GM19468 (cell line): Measurements from ENCODE around the gene ANKHD1.

Experiments used
- ATAC-seq: cut with Tn5 transposase; IDR thresholded peaks from one replicate; pipeline ENCODE4 v1.9.1; 2021; ENCODE audit warnings: mild to moderate bottlenecking, moderate library complexity, moderate number of reproducible peaks; ENCODE audit not compliant: unreplicated experiment; ENCODE audit errors: extremely low read depth

The ANKHD1 gene

DNA sequence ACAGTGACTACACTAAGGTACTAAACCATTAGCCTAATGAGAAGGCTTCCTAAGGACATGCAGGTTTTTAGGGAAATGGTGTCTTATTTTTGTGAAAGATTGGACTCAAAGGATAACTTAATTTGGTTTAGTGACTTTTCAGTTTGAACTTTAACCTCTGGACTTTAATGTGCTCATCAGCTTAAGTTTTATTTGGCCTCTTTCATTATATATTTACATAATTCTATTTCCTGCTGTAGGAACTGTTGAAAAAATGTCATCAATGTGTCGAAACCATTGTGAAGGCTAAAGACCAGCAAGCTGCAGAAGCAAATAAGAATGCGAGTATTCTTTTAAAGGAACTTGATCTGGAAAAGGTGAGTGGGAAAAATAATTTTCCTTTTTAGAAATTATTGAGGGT, 111.5 kb downstream of the ANKHD1 start:
- ATAC-seq, result no peak

DNA sequence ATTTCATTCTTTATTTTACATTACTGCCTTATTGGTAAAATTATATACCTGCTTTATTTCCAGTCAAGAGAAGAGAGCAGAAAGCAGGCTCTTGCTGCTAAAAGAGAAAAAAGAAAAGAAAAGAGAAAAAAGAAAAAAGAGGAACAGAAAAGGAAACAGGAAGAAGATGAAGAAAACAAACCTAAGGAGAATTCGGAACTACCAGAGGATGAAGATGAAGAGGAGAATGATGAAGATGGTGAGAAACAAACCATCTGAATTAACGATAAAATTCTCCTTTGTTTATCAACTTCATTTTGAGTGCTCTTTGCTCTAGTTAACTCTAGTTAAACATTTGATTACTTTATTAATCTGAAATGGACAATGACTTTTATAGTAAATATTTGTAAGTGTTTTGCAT, 122.4 kb downstream of the ANKHD1 start:
- no peak for ATAC-seq

DNA sequence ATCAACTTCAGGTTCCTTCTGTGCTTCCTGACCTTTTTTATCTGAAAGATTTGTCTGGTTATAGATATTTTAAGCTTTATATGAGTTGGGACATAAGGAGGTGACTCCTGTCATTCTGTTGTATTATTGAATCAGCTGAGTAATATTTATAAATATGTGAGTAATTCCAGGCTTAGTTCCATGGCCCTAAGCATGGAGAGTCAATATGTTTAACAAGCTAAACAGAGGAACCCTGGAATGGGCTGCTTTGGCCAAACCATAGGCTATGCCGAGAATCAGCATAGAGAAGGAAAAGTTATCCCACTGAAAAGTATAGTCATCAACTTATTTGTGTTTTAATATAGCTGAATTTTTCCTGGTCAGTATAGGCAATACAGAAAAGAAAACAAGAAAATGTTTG, 138.6 kb downstream of the ANKHD1 start:
- no peak for ATAC-seq

DNA sequence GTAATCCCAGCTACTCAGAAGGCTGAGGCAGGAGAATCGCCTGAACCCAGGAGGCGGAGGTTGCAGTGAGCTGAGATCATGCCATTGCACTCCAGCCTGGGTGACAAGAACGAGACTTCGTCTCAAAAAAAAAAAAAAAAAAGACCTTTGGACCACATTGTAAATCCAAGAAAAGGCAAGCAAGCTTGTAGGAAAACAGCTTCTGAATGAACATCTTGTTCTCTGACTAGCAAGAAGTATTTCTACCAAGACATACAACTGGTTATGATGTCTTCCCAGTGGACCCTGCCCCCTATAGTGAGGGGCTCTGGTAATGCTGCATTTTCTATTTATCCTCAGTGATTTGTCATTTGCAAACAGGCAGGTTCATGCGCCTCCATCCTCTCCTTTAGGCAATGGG, 141.3 kb downstream of the ANKHD1 start:
- no peak for ATAC-seq

DNA sequence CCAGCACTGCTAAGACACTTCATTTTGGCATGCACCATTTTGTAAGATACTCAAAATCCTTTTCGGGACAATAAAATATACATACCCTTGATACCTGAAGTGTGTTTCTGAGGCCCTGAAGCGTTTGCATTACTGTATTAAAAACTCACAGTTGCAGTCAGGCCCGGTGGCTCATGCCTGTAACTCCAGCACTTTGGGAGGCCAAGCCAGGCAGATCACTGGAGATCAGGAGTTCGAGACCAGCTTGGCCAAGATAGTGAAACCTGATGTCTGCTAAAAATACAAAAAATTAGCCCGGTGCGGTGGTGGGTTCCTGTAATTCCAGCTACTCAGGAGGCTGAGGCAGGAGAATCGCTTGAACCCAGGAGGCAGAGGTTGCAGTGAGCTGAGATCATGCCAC, 143.4 kb downstream of the ANKHD1 start:
- no peak for ATAC-seq

DNA sequence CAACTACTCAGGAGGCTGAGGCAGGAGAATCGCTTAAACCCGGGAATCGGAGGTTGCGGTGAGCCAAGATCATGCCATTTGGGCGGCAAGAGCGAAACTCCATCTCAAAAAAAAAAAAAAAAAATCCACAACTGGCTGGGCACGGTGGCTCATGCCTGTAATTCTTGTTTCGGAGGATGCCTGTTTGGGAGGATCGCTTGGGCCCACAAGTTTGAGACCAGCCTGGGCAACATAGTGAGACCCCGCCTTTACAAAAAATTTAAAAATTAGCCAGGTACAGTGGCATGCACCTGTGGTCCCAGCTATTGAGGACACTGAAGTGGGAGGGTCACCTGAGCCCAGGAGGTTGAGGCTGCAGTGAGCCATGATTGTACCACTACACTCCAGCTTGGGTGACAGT, 144.0 kb downstream of the ANKHD1 start:
- no peak for ATAC-seq

DNA sequence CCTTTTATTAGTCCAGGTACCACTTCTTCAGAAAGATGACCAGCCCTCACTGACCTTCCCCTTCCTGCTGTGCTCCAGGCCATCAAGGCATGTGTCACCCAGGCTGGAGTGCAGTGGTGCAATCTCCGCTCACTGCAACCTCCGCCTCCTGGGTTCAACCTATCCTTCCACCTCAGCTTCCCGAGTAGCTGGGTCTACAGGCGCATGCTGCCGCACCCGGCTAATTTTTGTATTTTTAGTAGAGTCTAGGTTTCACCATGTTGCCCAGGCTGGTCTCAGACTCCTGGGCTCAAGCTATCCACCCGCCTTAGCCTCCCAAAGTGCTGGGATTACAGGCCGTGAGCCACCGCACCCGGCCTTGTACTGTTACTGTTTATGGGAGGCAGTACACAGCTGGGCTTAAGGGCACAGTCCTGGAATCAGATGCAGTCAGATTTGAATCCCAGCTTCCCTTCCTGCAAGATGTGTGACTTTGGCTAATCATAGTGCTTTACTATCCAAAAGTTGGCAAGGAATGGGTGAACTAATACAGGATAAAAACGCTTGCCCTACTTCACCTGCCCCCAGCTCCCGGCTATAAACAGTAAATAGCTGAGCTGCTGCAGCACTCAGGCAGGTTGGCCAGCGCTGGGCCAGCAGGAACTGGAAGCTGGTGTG, 145.3 kb downstream of the ANKHD1 start:
- ATAC-seq, result no peak

DNA sequence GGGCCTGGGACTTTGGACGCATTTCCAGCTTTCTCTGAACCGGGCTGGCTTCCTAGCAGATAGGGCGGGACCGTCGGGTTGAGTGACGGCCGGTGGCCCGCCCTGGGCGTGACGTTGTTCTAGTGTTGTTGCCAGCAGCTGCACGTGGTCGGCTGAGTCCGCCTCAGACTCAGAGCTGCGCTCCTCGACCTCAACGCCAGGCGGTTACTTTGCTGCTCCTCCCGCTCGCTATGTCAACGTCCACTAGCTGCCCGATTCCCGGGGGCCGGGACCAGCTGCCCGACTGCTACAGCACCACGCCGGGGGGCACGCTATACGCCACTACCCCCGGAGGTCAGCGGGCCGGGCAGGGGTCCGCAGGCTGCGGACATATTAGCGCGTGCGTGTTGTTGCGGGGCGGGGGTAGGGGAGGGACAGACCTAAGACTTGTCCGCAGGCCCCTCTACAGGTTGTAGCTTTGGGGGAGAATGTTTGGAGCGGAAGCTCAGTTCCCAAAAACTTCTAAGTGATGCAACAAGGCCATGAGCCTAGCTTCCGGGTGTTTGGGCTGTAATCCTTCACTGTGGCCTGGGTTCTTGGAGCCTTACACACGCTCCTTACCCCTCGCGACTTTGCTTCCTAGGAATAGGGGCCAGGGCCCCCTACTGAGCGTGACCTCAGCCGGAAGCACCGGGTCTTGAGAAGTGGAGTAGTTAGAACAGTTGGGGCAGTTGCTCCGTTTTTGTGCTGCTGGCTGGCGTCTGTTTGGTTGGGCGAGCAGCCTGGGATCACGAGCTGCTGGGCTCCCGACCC, 146.1 kb downstream of the ANKHD1 start, which contains the start of gene EIF4EBP3:
Gene EIF4EBP3 (plus strand): TSS at position 155 of the 792 bp plus-strand sequence. CDS start 76 bp downstream, at position 231.
- ATAC-seq, result peak; percentile 98

DNA sequence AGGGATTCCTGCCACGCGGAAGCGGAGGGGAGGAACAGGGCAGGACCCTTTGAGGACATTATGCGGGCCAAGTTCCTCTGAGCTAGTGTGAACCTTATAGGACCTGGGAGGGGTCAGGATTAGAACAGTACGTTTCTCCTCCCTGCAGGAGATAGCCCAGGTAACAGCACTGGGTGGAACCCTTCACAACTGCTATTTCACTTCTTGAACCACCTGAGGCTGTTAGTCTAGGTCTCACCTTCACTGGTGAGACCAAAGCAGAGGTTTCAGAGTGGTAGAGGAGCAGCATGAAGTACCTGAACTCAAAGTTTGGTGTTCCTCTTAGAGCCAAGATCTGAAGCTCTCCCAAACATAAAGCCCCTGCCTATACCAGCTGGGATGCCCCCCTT, 146.7 kb downstream of the ANKHD1 start:
- ATAC-seq, result no peak

DNA sequence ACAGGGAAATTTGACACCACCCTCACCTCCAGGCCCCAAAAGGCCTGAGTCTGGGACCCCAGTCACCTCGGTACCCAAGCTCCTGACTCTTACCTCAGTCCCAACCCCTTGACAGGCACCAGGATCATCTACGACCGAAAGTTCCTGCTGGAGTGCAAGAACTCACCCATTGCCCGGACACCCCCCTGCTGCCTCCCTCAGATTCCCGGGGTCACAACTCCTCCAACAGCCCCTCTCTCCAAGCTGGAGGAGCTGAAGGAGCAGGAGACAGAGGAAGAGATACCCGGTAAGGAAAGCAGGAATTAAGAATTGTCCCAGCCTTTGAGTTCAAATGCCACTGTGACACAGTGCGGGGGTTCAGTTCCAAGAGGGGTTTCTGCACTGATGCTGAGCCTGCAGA, 147.2 kb downstream of the ANKHD1 start:
- ATAC-seq, result no peak

DNA sequence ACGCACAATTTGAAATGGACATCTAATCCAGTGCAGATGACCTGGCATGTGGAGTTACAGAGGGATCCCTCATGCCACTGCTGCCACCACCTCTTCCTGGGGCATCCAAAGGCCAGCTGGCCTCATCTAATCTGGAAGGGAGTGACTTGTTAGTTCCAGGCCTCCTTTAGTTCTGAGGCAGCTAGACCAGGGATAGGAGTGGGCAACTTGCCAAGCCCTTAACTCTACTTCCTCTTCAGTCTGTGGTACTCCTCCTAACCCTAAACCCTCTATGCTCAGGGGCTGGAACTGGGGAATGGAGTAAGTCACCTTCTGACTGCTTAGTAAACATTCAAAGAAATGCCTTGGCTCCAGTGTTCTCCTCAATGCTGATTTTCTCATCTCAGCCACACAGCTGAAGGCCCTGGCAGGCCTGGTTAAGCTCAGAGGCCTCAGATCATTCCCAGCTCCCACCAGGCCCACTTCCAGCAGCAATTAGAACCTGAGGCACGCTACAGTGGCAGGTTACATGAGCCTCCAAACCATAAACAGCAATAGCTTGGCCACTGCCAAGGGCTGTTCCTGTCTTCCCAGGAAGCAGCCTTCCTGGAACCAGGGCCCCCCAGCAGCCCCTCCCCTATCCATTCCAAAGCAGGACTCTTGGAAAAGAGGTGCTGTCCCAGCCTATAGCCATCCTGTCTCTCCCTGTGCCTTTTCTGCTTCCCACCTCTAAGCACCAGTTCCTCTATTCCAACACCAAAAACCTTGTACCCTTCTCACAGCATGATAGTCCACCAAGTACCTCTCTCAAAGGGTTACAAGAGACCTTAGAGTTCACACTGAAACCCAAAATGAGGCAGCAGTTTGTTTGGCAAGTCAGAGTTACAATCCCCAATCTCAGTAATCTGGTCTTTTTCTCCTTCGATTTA, 147.9 kb downstream of the ANKHD1 start:
- no peak for ATAC-seq

DNA sequence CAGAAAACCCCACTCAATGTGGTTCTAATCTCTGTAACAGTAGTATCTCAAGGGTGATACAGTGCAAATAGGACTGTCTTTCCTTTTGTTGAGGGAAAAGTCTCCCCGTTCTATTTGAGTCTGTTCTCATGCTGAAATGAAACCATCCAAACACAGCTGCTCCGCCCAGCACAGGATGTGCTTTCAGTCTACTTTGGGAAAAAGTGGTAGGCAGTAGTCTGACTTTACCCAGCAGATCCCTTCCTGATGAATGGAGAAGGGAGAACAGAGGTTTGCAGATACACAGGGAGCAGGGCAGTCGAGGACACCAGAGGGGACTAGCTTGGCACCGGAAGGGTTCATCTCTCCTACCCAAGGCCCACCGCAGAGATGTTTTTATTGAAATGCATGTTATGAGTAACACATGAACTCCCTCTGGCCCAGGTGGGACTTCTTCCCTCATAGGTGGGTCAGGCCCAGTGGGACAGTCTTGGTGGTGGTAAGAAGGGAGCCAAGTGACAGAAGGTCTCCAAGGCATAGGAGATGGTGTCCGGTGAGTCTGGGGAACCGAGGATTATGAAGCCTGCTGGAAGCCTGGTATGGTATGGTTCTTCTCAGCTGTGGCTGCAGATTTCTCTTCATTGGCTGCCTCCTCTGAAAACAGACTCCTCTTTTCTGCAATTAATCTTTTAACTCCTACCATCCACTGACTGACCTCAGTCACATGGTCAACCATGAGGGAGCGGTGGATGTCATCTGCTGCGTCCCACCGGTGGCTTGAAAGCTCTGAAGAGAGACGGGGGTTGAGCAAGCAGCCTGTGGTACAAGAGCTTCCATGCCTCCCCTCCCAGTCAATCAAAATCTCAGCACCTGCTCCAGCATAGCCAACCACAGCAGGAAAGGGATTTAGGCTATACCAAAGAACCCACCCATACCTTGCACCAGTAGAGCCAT, 148.8 kb downstream of the ANKHD1 start:
- ATAC-seq, result no peak

DNA sequence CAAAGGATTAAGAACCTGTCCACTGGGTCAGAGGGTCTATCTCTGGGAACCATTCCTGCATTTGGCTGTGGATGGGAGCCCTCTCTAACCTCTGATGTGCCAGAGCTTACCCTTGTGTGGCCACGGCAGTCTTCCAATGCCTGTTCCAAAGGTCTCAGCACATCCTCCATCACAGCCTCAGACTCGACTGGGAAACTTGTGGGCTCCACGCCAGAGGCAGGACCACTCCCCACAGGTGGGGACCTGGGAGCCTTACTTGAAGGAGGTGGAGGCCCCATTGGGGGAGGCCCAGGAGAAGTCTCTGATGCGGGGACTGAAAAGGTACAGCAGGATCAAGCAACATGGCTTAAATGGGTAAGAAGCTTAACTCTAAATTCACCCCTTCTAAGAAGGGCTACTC, 150.2 kb downstream of the ANKHD1 start:
- ATAC-seq, result no peak

DNA sequence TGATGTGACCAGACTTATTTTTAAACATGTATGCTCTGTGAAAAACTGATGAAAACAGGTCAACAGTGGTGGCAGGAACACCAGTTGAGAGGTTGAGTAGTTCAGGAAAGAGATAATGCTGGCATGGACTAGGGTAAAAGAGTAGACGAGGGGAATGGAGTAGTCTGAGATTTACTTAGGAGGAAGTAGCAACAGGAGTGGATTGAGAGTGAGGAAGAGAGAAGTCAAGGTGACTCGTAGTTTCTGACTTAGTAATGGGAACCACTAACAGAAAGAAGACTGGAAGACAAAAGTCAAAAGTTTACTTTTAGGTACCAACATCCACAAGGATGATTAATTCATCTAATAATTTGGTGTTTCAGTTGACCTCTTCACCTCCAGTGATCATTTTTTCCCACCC, 152.0 kb downstream of the ANKHD1 start:
- ATAC-seq, result no peak

DNA sequence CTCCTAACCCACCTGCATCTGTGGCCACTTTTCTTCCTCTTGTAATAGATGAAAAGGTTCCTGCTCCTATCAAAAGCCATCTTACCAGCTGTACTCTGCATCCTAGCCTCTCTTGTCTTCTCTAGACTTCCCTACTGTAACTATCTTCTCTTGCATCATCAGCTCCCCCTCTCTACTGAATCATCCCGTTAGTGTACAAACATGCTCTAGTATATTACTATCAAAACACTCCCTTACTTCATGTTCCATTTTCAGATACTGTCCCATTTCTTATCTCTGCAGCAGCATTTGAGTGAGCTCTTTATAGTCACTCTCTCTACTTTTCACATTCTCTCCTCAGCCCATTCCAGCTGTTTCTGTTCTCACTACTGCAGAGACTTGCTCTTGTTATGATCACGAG, 152.8 kb downstream of the ANKHD1 start:
- no peak for ATAC-seq

DNA sequence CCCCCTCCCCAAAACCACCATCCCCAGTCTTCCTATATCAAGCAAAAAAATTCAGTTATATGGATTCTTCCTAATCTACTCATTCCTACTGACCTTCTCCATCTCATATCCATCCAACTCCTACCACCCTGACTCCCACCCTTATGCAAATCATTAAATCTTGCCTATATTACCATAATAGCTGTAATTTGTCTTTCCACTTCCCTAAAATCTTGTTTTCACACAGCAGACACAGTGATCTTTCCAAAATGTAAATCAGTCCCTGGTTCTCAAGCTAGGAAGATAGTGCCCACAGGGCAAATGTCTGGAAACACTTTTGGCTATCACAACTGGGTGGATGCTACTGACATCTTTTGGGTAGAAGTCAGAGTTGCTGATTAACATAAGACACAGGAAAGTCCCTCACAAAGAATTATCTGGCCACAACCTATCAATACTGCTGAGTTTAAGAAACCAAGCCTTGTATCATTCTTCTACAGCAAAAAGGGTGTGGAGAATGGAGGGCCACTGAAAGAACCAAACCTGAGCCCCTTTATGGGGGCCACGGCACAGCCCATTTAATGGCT, 154.2 kb downstream of the ANKHD1 start:
- ATAC-seq, result no peak

DNA sequence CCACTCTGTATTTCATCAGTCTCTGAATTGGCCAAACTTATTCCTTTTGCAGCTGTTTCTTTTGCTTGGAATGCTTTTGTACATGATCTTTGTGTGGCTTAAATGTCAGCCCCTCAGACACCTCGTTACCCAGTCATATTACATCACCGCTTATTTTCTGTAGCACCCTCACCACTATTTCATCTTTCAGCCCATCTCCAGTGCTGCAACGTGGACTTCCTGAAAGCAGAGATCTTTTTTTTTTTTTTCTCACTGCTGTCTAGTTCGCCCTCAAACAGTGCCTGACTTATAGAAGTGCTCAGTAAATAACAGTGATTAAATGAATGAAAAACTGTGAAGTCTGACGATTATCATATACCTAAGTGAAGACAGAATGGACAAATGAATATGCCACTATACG, 154.8 kb downstream of the ANKHD1 start:
- no peak for ATAC-seq

DNA sequence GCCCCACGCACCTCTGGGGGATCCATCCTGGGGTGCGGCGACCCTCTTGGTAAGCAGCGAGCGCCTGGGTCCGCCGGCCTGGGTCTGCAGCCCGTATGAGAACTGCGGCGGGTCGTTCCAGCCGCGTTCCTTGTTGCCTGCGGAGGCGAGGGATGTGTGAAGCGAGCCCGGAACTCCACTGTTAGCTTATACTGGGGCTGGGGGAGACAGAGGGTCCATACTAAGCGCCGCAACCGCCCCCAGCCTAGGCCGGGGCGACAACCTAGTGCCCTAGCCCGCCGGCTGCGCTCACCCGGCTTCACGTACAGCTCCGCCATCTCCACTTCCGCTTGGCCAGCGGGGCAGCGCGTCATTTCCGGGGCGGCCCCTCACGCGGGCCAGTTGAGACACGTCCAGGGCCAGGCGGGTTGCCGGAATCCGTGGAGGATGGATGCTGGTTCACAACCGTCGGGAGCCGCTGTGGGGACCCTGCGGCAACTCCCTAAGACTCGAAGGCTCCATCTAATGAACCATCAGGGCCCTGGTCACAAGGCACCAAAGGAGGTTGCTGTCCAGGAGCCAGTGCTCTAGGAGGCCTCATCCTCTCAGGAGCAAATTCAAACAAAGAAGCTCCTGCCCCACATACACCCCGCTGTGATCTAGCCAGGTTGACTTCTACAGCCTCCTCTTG, 155.6 kb downstream of the ANKHD1 start, which contains the start of gene SRA1:
Gene SRA1 (minus strand): TSS at position 338 of the 670 bp plus-strand sequence. CDS start 21 bp downstream, at position 317.
- ATAC-seq, result peak; percentile 99

DNA sequence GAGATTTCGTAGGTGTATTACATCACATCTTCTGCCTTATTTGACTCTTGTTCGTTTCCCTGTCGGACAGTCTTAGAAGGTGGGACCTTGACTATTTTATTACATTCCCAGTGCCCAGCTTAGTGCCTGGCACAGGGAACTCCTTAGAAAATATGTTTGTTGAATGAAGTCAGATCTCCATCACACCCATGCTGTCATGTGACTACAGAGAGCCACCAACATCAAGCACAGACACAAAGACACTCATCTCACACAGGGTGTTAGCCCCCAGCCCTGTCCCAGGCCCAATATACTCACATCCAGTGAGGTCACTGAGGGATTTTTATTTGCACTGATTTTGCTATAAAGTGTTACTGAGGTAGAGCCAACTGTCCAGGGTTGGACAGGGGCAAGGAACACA, 156.3 kb downstream of the ANKHD1 start:
- no peak for ATAC-seq
